IMR-90 (cell line): ENCODE data around the gene IL12RB2. TPM values are rescaled to one million over a fixed set of nuclear protein-coding genes. Genes with fewer than 3 reads are reported as not detected.

Source experiments
- ATAC-seq: fragments of 200-7000 bp; cut with Tn5 transposase; 2 replicates; pipeline ENCODE4 v1.9.1; 2020; ENCODE audit warnings: low read depth, mild to moderate bottlenecking, moderate library complexity
- BruUV-seq: library from RNA; stranded (reverse); fragments of 400-500 nt; replicated peaks from 2 replicates; lab custom pipeline; 2021; lab: Mats Ljungman, UMichigan
- CTCF ChIA-PET: fragments of 300-600 bp; formaldehyde crosslinking; extraction: SDS; loops from one replicate; lab custom pipeline; 2021; ENCODE audit warnings: antibody characterized with exemption; lab: Yijun Ruan, JAX
- POLR2A ChIA-PET: fragments of 300-600 bp; sonication (Branson Sonifier 250); formaldehyde crosslinking; loops from one replicate; lab custom pipeline; 2022; ENCODE audit warnings: antibody characterized with exemption; ENCODE audit not compliant: unreplicated experiment; lab: Charles Lee
- DNase-seq: peaks from one replicate; pipeline ENCODE4 v3.0.0; 2013
- H2AFZ ChIP-seq: replicated peaks from 2 replicates; pipeline ENCODE3; 2013; ENCODE audit warnings: low read length, mild to moderate bottlenecking; ENCODE audit not compliant: poor library complexity
- H2AK5ac ChIP-seq: 2 replicates; pipeline ENCODE4 v1.6.1; 2013; ENCODE audit warnings: low read depth, low read length, inconsistent platforms
- H2AK9ac ChIP-seq: replicated peaks from 2 replicates; pipeline ENCODE3; 2013; ENCODE audit warnings: mild to moderate bottlenecking, low read depth, low read length, moderate library complexity; ENCODE audit not compliant: poor library complexity
- H2BK120ac ChIP-seq: 2 replicates; pipeline ENCODE4 v1.6.1; 2013; ENCODE audit warnings: low read depth, low read length, inconsistent platforms
- H2BK15ac ChIP-seq: 3 replicates; pipeline ENCODE4 v1.6.1; 2013; ENCODE audit warnings: low read depth, low read length, inconsistent platforms
- H2BK20ac ChIP-seq: 2 replicates; pipeline ENCODE4 v1.6.1; 2013; ENCODE audit warnings: low read depth, mild to moderate bottlenecking, inconsistent platforms, low read length, moderate library complexity
- H2BK5ac ChIP-seq: 2 replicates; pipeline ENCODE4 v1.6.1; 2013; ENCODE audit warnings: mild to moderate bottlenecking, low read depth, low read length, inconsistent platforms; ENCODE audit not compliant: poor library complexity, severe bottlenecking
- H3K14ac ChIP-seq: replicated peaks from 2 replicates; pipeline ENCODE4 v1.6.1; 2013; ENCODE audit warnings: low read depth, low read length, inconsistent platforms
- H3K18ac ChIP-seq: 2 replicates; pipeline ENCODE4 v1.6.1; 2013; ENCODE audit warnings: low read depth, low read length, control low read depth
- H3K23ac ChIP-seq: 2 replicates; pipeline ENCODE4 v1.6.1; 2013; ENCODE audit warnings: low read depth, low read length, inconsistent platforms
- H3K27ac ChIP-seq: 2 replicates; pipeline ENCODE4 v1.5.1; 2013; ENCODE audit warnings: mild to moderate bottlenecking, control low read depth, low read length; ENCODE audit not compliant: insufficient read depth
- H3K27me3 ChIP-seq: 2 replicates; pipeline ENCODE4 v1.6.1; 2013; ENCODE audit warnings: low read length; ENCODE audit not compliant: control insufficient read depth, insufficient read depth
- H3K36me3 ChIP-seq: 2 replicates; pipeline ENCODE4 v1.6.1; 2013; ENCODE audit warnings: low read length, mixed read lengths; ENCODE audit not compliant: control insufficient read depth, insufficient read depth
- H3K4ac ChIP-seq: 2 replicates; pipeline ENCODE4 v1.6.1; 2013; ENCODE audit warnings: low read depth, low read length, inconsistent platforms
- H3K4me1 ChIP-seq: 2 replicates; pipeline ENCODE4 v1.6.1; 2013; ENCODE audit warnings: low read length, mixed read lengths; ENCODE audit not compliant: control insufficient read depth, insufficient read depth
- H3K4me2 ChIP-seq: 2 replicates; pipeline ENCODE4 v1.6.1; 2013; ENCODE audit warnings: low read depth, mild to moderate bottlenecking, control low read depth, low read length, moderate library complexity
- H3K4me3 ChIP-seq: 2 replicates; pipeline ENCODE4 v1.5.1; 2013; ENCODE audit warnings: low read depth, mild to moderate bottlenecking, control low read depth, low read length, moderate library complexity; ENCODE audit not compliant: insufficient read depth
- H3K56ac ChIP-seq: 2 replicates; pipeline ENCODE4 v1.6.1; 2013; ENCODE audit warnings: low read length, inconsistent platforms; ENCODE audit not compliant: insufficient read depth; ENCODE audit errors: extremely low read depth
- H3K79me1 ChIP-seq, 2 experiments: 2 replicates each; pipeline ENCODE4 v1.6.1; 2013; ENCODE audit warnings: low read length in 2 of 2, inconsistent platforms in 1 of 2, low read depth in 1 of 2
- H3K9ac ChIP-seq: 2 replicates; pipeline ENCODE4 v1.6.1; 2013; ENCODE audit warnings: low read depth, low read length, control low read depth
- H3K9me1 ChIP-seq: 2 replicates; pipeline ENCODE4 v1.6.1; 2013; ENCODE audit warnings: low read length, inconsistent platforms; ENCODE audit not compliant: insufficient read depth
- H3K9me3 ChIP-seq: 2 replicates; pipeline ENCODE4 v1.6.1; 2013; ENCODE audit warnings: low read length; ENCODE audit not compliant: control insufficient read depth, insufficient read depth
- H4K20me1 ChIP-seq: 2 replicates; pipeline ENCODE4 v1.6.1; 2013; ENCODE audit warnings: low read length, inconsistent platforms; ENCODE audit not compliant: insufficient read depth
- H4K5ac ChIP-seq: 2 replicates; pipeline ENCODE4 v1.6.1; 2013; ENCODE audit warnings: mild to moderate bottlenecking, low read depth, low read length, control low read depth
- H4K8ac ChIP-seq, 2 experiments: 2 replicates each; pipeline ENCODE4 v1.6.1; 2013; ENCODE audit warnings: low read depth in 2 of 2, low read length in 2 of 2, control low read depth in 1 of 2, inconsistent platforms in 1 of 2
- H4K91ac ChIP-seq: 2 replicates; pipeline ENCODE4 v1.6.1; 2013; ENCODE audit warnings: low read depth, low read length, inconsistent platforms; ENCODE audit not compliant: insufficient read depth
- CEBPB ChIP-seq: IDR thresholded peaks from 2 replicates; pipeline ENCODE4 v1.6.1; 2012; ENCODE audit warnings: low read depth, low read length, improper control_type of control experiment
- CHD1 ChIP-seq: IDR thresholded peaks from 2 replicates; pipeline ENCODE4 v1.6.1; 2012; ENCODE audit warnings: low read depth, low read length, improper control_type of control experiment
- CTCF ChIP-seq: conservative IDR thresholded peaks from 2 replicates; pipeline ENCODE4 v1.5.1; 2012; ENCODE audit warnings: mild to moderate bottlenecking, low read depth, low read length, improper control_type of control experiment
- ELK1 ChIP-seq: fragments of 150-350 bp; IDR thresholded peaks from 2 replicates; pipeline ENCODE4 v1.6.1; 2016; ENCODE audit warnings: low read depth, mild to moderate bottlenecking, low read length, moderate library complexity, borderline replicate concordance
- FOS ChIP-seq: fragments of 150-350 bp; IDR thresholded peaks from 2 replicates; pipeline ENCODE4 v1.6.1; 2016; ENCODE audit warnings: low read depth, low read length
- MAFK ChIP-seq: IDR thresholded peaks from 2 replicates; pipeline ENCODE4 v1.6.1; 2012; ENCODE audit warnings: low read depth, low read length, improper control_type of control experiment
- MXI1 ChIP-seq: IDR thresholded peaks from 2 replicates; pipeline ENCODE4 v1.6.1; 2012; ENCODE audit warnings: low read depth, mild to moderate bottlenecking, low read length, moderate library complexity, borderline replicate concordance
- NFE2L2 ChIP-seq: fragments of 150-350 bp; IDR thresholded peaks from 2 replicates; pipeline ENCODE4 v1.6.1; 2016; ENCODE audit warnings: low read depth, mild to moderate bottlenecking, low read length
- POLR2A ChIP-seq: IDR thresholded peaks from 2 replicates; pipeline ENCODE4 v1.6.1; 2012; ENCODE audit warnings: mild to moderate bottlenecking, low read depth, low read length
- RFX5 ChIP-seq: IDR thresholded peaks from 2 replicates; pipeline ENCODE4 v1.8.0; 2012; ENCODE audit warnings: low read depth, mild to moderate bottlenecking, low read length, moderate library complexity
- SMC3 ChIP-seq: fragments of 150-350 bp; IDR thresholded peaks from 2 replicates; pipeline ENCODE4 v1.6.1; 2016; ENCODE audit warnings: low read depth, mild to moderate bottlenecking, antibody characterized with exemption, low read length, moderate library complexity
- USF2 ChIP-seq: fragments of 150-350 bp; IDR thresholded peaks from 2 replicates; pipeline ENCODE4 v1.6.1; 2017; ENCODE audit warnings: mild to moderate bottlenecking, antibody characterized with exemption, low read length, low read depth
- WGBS, 2 experiments: methylation state at CpG; one replicate each; pipeline versions ENCODE4 v1.1.5 to v1.1.7; 2013; ENCODE audit warnings: missing lambda C conversion rate in 2 of 2; ENCODE audit not compliant: insufficient read length in 1 of 2; ENCODE audit errors: extremely low coverage in 2 of 2; 5-methylcytosine and 5-hydroxymethylcytosine counted together
- dilution Hi-C: fragments of 300-500 bp; cut with HindIII; formaldehyde crosslinking; loops from one replicate; pipeline ENCODE4 v1.14.3; 2018; ENCODE audit warnings: low sequenced_read_pairs; ENCODE audit not compliant: unreplicated experiment
- in situ Hi-C: fragments of 300-500 bp; cut with MboI; formaldehyde crosslinking; loops from 3 replicates; pipeline ENCODE4 v1.14.3; 2019; ENCODE audit warnings: low sequenced_read_pairs, inconsistent platforms, mixed read lengths
- intact Hi-C: fragments of 100-400 bp; cut with micrococcal nuclease; formaldehyde crosslinking; loops from 2 replicates; pipeline ENCODE4 v1.10.0; 2022
- polyA plus RNA-seq, 3 experiments: library from polyadenylated mRNA; depleted of rRNA; stranded (reverse); fragments of >200 nt; gene quantifications; 2 replicates each; pipeline ENCODE4 v1.2.3, GENCODE V29; 2012; ENCODE audit warnings: low replicate concordance in 1 of 3
- total RNA-seq: library from RNA; depleted of rRNA; stranded (reverse); fragments of >200 nt; gene quantifications from 2 replicates; pipeline ENCODE4 v1.2.3, GENCODE V29; 2012

Gene IL12RB2
- total and polyA plus RNA-seq, 2 of the 4 experiments (the other 2 are of a cell fraction): not detected

- Histone ChIP-seq H3K18ac (no peak overlapping the region), H4K5ac (no peak overlapping the region), H2BK5ac (no peak overlapping the region), H3K4me1 (no peaks in the 10 kb centered on the region), H3K4me3 (no peak overlapping the region), H2AFZ (no peak overlapping the region), H4K91ac (no peak overlapping the region), H3K4me2 (no peak overlapping the region), H2BK20ac (no peak overlapping the region), H2BK120ac (no peak overlapping the region), H3K9ac (no peak overlapping the region), H4K8ac (no peak overlapping the region), H2BK15ac (no peak overlapping the region), H3K27me3 (peaks cover 8% of the 10 kb centered on the region), H3K9me1 (no peaks in the 10 kb centered on the region), H3K23ac (no peak overlapping the region), H4K20me1 (no peaks in the 10 kb centered on the region), H3K36me3 (no peaks in the 10 kb centered on the region), H3K79me1 (no peaks in the 10 kb centered on the region), H3K27ac (no peak overlapping the region), H3K9me3 (no peaks in the 10 kb centered on the region), H2AK9ac (no peak overlapping the region), H3K56ac (no peak overlapping the region), H3K4ac (no peak overlapping the region), H3K14ac (no peak overlapping the region), H2AK5ac (no peak overlapping the region)
- BruUV-seq: no TSS peak
- dilution Hi-C loops (no loop called here), intact Hi-C loops (no loop called here), in situ Hi-C loops (no loop called here)
- TF ChIP-seq CTCF (no peak), USF2 (no peak), RFX5 (no peak), SMC3 (no peak), FOS (no peak), NFE2L2 (no peak), CEBPB (no peak), MXI1 (no peak), POLR2A (no peak), CHD1 (no peak), MAFK (no peak), ELK1 (no peak)
- WGBS, 2 experiments: no CpG with 5 or more reads among the region's 2 CpGs
- ChIA-PET CTCF (no interaction called here), POLR2A (no interaction called here)
- ATAC-seq (no peak), DNase-seq (no peak)
Observed at GRCh38 chr1:67298762-67299161, 8.9 kb upstream of the IL12RB2 start.
